ENCODE data around the gene EGFL6.

Gene EGFL6

GRCh38 chrX:13569479-13570260 lies at the start of gene EGFL6:
Gene EGFL6 (plus strand): TSS chrX:13569601. CDS start chrX:13569862, 261 bp downstream.
- no peak for DNase-seq (ENCODE audit: low read depth in 2 of 2)

- DNase-seq (ENCODE audit: low read depth in 2 of 2): no peak
These were observed 49.0 kb upstream of the EGFL6 start for GRCh38 chrX:13520351-13520750.

GRCh38 chrX:13520936-13521335 lies 48.5 kb upstream of the EGFL6 start:
- no peak for DNase-seq (ENCODE audit: low read depth in 2 of 2)

- no peak for DNase-seq (ENCODE audit: low read depth in 2 of 2)
These were observed 46.6 kb upstream of the EGFL6 start for GRCh38 chrX:13522811-13523210.

GRCh38 chrX:13533726-13534125 lies 35.7 kb upstream of the EGFL6 start:
- DNase-seq (ENCODE audit: low read depth in 2 of 2): no peak

GRCh38 chrX:13535376-13536165 lies 33.8 kb upstream of the EGFL6 start:
- DNase-seq (ENCODE audit: low read depth in 2 of 2): no peak

- no peak for DNase-seq (ENCODE audit: low read depth in 2 of 2)
These were observed 32.9 kb upstream of the EGFL6 start for GRCh38 chrX:13536551-13536950.

GRCh38 chrX:13538414-13538813 lies 31.0 kb upstream of the EGFL6 start:
- no peak for DNase-seq (ENCODE audit: low read depth in 2 of 2)

GRCh38 chrX:13540602-13541001 lies 28.8 kb upstream of the EGFL6 start:
- DNase-seq (ENCODE audit: low read depth in 2 of 2): no peak

- DNase-seq (ENCODE audit: low read depth in 2 of 2): no peak
These were observed 23.7 kb upstream of the EGFL6 start for GRCh38 chrX:13545726-13546125.

GRCh38 chrX:13547671-13548070 lies 21.7 kb upstream of the EGFL6 start:
- no peak for DNase-seq (ENCODE audit: low read depth in 2 of 2)

GRCh38 chrX:13550346-13550745 lies 19.1 kb upstream of the EGFL6 start:
- DNase-seq (ENCODE audit: low read depth in 2 of 2): no peak

GRCh38 chrX:13551610-13552009 lies 17.8 kb upstream of the EGFL6 start:
- no peak for DNase-seq (ENCODE audit: low read depth in 2 of 2)

GRCh38 chrX:13552892-13553291 lies 16.5 kb upstream of the EGFL6 start:
- DNase-seq (ENCODE audit: low read depth in 2 of 2): no peak

GRCh38 chrX:13565511-13565910 lies 3.9 kb upstream of the EGFL6 start:
- no peak for DNase-seq (ENCODE audit: low read depth in 2 of 2)

GRCh38 chrX:13570261-13570605 lies 832 bp downstream of the EGFL6 start:
- no peak for DNase-seq (ENCODE audit: low read depth in 2 of 2)

GRCh38 chrX:13571136-13571535 lies 1.7 kb downstream of the EGFL6 start:
- no peak for DNase-seq (ENCODE audit: low read depth in 2 of 2)

- no peak for DNase-seq (ENCODE audit: low read depth in 2 of 2)
These were observed 5.2 kb downstream of the EGFL6 start for GRCh38 chrX:13574600-13574999.

GRCh38 chrX:13579661-13580060 lies 10.3 kb downstream of the EGFL6 start:
- no peak for DNase-seq (ENCODE audit: low read depth in 2 of 2)

GRCh38 chrX:13581554-13581953 lies 12.2 kb downstream of the EGFL6 start:
- DNase-seq (ENCODE audit: low read depth in 2 of 2): no peak

- DNase-seq (ENCODE audit: low read depth in 2 of 2): no peak
These were observed 18.5 kb downstream of the EGFL6 start for GRCh38 chrX:13587786-13588477.

- DNase-seq (ENCODE audit: low read depth in 2 of 2): no peak
These were observed 20.8 kb downstream of the EGFL6 start for GRCh38 chrX:13590207-13590606.

- DNase-seq (ENCODE audit: low read depth in 2 of 2): no peak
These were observed 21.5 kb downstream of the EGFL6 start for GRCh38 chrX:13590914-13591313.
